Activated CD4-positive, CD25-positive, alpha-beta regulatory T cell treated with anti-CD3 and anti-CD28 coated beads, Interleukin-2, amount 50 U/mL, for 24 hours (primary cell): ENCODE results near the gene NTM.
"Not testable (repeated sequence)": the region's sequence is repeated elsewhere in the genome, so short reads cannot be mapped to it uniquely, and the experiment has no call there.

ENCODE experiments used
- ATAC-seq, 2 donors: fragments of 150-1000 bp; cut with Tn5 transposase; one replicate each; pipeline ENCODE4 v1.10.0; 2021; ENCODE audit warnings: mild to moderate bottlenecking in 1 of 2, moderate library complexity in 1 of 2

Gene NTM

DNA sequence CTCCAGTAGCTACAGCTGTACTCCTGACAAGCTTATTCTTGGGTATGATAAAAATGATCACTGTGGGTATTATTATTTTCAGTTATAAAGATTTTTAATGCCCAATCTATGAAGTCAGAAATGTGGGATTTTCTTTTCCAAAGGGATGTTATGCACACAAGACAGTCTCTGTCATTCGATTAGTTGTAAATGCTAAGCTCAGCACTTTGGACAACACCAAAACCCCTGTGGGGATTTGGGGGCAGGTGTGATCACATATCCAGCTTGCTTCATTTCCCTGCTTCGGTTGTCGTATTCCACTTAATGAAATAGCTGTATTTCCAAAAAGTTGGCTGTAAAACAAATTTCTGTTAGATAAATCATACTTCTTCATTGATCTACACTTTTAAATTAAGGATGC, 931.5 kb downstream of the NTM start:
- ATAC-seq = no peak

DNA sequence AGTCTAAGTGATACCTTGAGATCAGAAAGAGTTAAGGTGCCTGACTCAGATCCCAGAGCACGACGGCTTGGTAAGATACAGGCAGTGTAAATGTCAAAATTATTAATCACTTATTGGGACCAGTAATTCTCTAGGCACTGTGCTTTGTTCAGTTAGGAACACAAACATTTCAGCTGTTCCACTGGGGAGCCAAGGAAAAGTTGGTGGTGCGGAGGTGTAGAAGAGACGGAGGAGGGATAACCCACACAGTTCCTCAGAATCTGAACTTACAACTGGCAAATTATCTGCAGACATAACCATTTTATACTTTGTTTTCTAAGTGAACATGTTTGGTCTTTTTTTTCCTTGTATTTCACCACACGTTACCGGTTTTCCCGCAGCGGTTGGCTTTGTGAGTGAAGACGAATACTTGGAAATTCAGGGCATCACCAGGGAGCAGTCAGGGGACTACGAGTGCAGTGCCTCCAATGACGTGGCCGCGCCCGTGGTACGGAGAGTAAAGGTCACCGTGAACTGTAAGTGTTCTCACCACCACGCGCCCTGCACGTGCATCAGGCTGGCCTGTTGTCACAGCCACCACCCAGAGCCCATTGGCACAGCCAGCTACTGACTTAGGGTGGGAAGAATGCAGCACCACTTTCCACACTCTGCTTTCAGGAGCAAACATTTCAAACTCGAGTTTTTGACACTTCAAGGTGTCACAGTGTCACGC, 937.0 kb downstream of the NTM start:
- ATAC-seq = no peak

DNA sequence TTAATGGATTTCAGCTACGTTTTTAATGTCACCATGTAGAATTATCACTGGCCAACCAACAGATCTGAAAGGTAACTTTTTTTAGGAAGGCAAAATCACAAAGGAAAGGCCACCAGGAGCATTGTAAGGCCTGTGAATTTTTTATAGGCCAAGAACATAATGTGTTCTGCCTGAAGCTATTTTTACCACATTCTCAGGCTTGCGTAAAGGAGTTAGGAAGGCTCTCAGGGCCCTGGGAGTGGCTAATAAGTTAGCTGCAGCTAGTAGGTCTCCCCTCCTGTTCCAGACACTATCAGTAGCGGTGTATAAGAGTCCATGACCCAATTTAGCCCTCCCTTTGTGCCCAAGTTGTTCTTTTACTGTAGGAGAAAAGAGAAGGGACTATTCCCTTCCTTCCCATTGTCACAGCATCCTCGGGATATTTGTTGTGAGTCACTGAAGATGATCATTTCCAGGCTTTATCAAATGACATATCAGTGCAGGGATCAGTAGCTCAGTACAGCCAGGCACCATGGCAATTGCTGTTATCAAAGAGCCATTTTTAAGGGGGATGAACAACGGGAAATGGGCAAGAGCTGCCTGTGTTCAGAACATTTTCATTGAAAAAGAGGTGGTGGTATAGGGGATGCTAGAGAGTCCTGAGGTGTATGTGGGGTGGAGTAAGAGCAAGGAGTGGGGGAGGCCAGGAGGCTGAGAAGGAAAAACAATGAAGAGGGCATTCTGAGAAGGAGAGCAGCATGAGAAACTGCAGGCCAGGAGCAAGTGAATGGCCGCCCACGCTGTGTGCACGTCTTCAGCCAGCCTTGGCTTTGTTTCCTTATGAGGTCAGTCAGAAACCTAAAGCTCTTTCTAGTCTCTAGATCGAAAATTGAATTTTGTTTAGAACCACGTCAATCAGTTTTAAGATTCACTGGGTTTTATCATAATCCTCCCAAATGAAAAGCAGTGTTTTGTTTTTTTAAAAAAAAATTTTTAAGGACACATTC, 940.3 kb downstream of the NTM start:
- no peak for ATAC-seq

DNA sequence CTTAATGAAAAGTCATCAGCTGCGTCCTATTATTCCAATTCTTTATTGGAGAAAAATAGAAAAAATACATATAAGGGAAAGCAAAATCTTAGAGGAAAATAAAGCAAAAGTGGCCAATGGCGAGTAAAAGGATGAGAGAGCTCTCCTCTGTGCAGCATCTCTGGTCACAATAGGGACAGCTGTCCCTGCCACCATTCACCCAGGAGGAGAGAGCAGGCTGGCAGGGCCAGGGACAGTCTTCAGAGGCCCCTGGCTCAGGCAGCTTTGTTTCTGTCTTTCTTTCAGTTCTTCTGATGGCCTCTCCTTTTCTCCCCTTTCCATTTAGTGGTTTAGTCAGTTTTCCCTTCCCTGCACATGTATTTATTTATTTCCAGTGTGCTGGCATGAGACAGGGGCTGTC, 941.3 kb downstream of the NTM start:
- no peak for ATAC-seq

DNA sequence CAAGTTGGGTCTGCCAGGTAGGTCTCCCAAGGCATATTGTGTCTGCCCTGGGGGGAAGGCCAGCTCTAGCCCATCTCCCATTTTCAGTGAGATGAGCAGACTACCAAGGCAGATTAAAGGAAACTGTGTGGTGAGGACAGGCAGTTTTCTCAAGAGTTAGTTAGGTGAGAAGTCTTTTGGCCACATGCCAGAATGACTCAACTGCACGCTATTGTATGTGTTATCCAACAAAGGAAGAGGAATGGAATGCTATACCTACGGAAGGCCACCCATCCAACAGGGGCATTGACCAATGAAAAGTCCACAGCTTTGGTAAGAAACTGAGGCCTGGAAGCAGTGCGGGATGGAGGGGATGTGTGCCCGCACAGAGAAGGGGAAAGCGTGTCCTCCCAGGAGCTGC, 941.7 kb downstream of the NTM start:
- no peak for ATAC-seq

DNA sequence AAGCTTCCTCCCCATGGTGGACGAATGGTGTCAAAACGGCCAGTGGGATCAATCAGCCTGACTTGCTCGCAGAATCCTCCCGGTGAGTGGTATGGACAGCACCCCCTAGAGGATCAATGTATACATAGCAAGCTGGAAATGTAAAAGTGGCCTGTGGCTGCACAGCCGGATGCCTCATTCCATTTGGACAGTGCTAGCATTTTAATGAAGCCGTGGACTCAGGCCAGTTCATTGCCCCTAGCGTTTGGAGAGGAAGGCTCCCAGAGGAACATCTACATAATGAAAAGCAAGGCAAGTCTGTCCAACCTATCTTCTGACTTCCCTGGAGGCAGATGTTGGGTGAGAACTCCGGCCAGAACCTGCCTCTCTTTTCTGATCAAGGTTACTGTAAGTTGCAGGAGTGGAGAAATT, 942.3 kb downstream of the NTM start:
- no peak for ATAC-seq

DNA sequence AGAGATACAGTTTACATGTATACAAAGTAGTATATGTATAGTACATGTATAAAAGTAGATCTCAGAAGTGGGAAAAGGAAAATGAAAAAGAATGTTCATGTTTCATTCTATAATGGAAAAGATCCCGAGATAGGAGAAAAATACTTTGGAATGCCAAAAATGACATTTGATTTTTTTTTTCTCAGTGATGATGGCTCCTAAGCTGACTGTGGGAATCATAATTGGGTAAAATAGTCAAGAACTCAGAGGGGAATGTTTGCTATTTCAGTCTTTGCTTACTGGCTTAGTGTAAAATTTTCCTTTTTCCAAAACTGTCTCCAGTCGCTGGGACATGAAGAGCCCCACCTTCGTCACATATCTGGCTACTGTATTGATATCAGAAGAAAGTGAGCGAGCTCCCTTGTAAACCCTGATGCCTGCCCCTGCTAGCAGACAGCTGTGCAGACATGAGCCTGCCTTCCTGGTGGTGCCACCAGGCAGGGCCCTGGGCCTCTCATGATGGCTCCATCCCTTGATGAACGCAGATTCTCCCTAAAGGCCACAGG, 944.6 kb downstream of the NTM start:
- no peak for ATAC-seq

DNA sequence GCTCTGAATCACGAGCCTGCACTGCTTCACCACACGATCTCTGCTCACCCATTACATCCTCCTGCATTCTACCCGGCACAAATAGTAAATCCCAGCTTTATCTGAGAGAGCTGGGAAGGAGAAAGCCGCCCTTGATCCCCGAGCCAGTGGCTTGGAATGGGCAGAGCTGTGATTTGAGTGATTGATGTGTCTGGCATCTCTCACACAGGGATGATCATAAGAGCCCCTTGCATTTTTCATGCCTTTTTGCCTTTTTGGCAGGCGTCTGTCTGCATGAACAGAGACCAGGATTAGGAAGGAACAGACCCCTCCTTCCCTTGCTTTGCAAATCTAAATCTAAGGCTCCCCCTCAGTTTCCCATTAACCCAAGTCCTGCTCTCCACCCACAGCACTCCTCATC, 945.3 kb downstream of the NTM start:
- no peak for ATAC-seq

DNA sequence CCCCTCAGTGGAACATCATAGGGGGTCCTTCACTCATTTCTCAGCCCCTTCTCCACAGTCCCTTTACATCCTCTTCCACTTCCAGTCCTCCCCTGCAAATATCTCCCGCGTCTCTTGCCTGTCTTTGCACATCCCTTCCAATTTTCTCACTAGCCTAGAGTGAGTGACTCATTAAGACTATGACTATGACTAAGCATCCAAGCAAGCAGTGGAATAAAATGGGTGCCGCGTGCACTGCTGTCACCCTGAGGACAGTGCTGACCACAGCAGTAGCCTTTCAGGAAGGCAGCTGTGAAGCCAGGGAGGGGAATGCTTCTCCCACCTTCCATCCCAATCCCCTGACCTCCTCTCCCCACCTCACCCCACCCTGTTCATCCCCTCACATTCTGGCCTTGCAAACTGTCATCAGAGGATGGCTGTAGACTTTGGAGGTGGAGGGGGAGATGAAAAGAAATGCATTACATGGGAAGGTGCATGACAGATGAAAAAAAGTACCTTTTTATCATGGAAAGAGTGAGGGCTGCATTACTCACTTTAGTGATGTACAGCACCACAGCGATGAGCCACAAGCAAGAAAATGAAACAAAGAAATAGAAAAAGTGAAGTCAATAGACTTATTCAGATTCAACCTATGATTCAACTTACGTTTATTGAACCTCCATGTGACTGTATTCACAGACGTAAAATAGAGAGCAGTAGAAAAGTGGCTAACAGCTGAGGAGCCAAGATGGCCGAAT, 948.2 kb downstream of the NTM start:
- peak; percentile 86 to 89 for ATAC-seq

DNA sequence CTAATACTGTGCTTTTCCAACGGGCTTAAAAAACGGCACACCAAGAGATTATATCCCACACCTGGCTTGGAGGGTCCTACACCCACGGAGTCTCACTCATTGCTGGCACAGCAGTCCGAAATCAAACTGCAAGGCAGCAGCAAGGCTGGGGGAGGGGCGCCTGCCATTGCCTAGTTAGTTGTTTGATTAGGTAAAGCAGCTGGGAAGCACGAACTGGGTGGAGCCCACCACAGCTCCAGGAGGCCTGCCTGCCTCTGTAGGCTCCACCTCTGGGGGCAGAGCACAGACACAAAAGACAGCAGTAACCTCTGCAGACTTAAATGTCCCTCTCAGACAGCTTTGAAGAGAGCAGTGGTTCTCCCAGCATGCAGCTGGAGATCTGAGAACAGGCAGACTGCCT, 949.0 kb downstream of the NTM start:
- ATAC-seq = not testable (repeated sequence)

DNA sequence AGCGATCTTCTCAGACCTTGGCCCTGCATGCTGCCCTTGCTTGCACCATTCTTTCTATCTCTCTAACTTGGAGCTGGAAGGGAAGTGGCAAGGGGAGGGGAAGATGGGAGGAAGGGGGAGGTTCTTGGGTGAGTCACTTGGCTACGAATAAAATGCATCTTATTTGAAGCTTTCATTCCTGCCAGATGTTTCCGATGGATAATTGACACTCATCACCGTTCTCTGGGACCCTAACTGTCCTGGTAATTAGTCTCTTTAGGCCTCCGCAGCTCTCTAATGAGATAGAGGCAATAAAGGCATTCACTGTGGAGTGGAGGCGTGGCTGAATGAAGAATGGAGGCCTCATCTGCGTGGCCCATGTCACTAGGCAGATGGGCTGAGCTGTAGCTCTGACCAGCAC, 960.1 kb downstream of the NTM start:
- ATAC-seq = no peak

DNA sequence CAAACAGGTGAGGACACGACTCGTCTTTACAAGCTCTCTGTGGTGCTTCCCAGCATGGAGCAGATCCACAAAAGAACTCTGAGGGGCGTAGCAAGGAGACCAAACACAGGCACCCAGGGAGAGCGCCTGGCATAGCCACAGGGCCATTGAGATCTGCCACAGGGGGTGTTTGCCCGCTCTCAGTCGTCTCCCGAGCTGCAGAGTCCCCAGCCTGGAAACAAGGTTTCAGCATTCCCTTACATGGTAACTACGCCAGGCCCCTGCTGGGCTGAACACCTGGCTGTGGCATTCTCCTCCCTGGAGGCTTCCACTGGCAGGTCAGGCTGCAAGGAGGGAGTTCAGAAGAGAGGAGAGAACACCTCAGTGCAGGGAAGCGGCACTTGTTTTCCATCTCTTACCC, 962.1 kb downstream of the NTM start:
- ATAC-seq = no peak

DNA sequence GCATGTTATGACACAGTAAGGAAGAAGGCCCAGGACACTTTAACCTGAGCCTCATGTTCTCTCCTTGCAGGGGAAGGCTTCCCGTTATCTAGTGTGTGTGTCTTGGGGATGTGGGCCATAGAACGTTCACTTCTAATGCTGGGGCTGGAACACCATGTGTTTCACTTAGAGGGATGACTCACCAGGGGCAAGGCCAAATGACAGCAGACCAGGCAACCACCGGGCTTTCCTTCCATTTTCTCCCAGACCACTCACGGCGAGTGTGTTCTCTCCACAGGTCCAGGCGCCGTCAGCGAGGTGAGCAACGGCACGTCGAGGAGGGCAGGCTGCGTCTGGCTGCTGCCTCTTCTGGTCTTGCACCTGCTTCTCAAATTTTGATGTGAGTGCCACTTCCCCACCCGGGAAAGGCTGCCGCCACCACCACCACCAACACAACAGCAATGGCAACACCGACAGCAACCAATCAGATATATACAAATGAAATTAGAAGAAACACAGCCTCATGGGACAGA, 964.4 kb downstream of the NTM start:
- no peak for ATAC-seq

DNA sequence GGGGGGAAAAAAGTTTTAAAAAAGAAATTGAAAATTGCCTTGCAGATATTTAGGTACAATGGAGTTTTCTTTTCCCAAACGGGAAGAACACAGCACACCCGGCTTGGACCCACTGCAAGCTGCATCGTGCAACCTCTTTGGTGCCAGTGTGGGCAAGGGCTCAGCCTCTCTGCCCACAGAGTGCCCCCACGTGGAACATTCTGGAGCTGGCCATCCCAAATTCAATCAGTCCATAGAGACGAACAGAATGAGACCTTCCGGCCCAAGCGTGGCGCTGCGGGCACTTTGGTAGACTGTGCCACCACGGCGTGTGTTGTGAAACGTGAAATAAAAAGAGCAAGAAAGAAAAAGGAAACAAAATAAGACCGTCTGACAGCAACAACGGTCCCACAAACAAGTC, 964.9 kb downstream of the NTM start:
- no peak for ATAC-seq

DNA sequence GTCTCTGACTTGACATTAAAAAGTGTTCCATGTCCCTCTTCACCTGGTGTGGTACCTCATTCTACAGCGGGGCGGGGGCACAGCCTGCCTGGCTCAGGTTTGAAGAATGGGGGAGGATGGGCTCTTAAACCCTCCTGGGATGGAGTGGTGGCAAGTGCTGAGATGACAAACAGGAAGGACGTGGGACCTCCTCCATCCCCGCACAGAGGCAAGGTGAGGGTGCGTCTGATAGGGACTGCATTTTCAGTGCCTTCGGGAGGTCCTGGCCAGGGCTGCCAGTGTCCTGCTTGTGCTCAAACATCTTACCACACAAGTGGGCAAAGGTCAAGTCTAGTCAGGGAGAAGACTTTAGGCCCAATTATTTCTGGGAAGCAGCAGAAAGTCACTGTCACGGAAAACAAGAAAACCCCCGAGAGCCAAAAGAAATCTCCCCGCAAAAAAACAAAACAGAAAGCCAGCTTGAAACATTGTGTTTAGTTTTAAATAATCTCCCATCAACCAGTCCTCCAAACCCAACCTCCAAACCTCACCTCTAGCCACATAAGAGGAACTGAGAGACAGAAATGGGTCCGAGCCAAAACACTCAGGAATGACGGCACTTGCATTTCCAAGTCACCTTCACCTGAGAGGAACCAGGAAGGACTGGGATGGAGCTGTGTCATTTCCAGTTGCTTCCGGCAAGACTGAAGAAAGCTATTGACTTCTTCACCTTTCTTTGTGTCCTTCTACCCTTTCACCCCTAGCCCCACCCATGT, 966.5 kb downstream of the NTM start:
- ATAC-seq = no peak

DNA sequence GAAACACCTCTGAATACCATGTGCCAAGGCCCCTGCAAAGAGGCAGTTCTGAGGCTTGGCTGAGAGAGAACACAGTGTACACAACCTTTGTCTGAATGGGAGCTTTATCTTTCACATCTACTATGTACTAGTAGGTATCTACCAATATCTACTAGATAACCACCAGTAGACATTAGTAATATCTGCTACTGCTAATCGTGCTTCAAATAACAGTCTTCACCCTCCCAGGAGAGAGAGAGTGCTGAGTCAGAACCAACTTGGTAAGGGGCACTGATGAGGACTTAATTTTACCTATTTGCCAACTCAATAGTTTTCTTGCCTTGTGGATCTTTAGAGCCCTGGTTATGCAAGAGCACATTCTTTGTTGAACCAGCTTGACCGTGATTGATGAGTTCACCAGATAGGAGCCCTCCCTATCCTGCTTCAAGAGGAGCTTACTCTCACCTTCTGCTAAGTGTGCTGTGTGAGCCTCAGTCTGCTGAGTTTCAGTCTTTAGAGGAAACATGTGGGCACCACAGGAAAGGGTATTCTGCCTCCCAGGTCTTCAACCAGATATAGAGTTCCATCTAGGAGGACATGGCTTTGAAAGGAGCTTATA, 967.5 kb downstream of the NTM start:
- ATAC-seq = peak in 1 of 2 donors; percentile 64

DNA sequence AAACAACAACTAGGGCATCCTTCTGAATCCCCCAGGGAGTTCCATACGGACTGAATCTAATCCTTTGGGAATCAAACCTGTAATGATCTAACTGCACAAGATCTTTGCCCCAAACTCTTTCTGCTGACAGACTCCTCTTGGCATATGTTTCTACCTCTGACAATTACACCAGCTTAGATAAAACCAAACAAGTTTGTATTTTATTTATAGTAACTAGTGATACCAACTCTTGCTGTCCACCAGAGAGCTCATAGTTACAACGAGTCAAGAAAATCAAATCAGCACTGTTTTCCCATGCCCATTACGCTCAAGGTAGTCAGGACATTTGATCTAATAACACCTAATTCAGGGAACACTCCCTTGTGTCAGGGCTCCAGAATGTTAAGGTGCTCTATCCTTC, 972.0 kb downstream of the NTM start:
- no peak for ATAC-seq

DNA sequence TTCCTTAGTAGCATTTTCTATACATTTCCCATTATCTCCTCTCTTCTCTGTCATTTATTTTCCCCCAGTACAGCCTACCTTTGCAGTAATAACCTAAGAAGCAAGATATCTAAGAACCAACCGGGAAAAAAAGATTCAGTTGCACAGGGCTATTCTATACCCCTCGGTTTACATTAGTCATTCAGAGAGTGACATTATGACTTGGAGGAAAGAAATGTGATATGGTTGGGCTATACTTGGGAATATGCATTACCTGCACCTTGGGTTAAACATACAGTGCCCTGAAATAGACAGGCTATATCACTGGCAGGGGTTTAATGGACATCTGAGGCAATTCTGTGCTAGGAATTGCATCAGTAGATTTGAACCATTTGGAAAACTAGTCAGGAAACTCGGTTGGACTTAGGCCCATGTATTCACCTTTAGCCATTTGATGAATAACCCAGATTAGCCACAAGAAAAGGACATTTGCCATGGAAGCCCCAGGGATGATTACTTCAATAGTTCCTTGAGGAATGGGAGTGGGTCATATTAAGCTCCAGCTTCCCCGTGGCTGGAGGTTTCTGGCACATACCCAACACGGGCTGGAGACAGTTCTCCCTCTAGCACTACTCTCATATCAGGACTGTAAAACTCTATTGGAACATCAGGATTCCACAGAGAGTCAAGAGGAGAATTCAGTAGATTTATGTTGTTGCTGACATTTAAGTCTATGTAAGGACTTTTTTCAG, 973.2 kb downstream of the NTM start:
- peak in 1 of 2 donors; percentile 56 for ATAC-seq

DNA sequence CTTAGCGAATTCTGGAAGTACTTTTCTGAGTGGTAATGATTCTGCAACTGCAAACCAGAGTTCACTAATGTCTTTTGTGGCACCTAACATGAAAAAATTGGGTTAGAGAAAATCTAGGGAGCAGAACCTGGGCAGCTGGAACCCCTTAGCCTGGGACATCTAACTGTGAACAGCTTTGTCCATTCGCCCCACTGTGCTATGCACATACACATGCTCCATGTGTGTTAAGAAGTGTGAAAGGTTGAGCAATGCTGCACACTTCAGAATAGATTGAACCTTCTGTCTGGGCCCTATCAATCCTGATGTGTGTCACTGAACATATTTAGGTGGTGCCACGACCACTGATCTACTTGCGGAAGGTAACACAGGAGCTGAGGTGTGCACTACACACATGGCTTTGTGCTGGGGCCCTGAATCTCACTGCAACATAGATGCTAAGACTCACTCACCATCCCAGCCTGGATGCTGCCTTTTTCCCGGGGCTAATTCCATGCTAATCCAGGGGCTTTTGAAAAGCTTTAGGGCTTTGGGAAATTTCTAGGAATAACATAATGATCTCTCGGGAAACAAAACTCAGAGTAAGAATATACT, 976.2 kb downstream of the NTM start:
- no peak for ATAC-seq
